ENCODE results near the gene RALGAPA2. TPM values are rescaled to one million over a fixed set of nuclear protein-coding genes. Genes with fewer than 3 reads are reported as not detected.

The RALGAPA2 gene
- polyA plus RNA-seq, 1 donor from 2014 or later, result 21.8 TPM

GRCh38 chr20:20414640-20415220, 297.7 kb downstream of the RALGAPA2 start:
- Histone ChIP-seq H3F3A (ENCODE audit: insufficient read depth, low read length, poor library complexity, severe bottlenecking) (peaks cover 6% of the 10 kb centered on the region), H3K9me3 (ENCODE audit: low read length) (no peaks in the 10 kb centered on the region), H3K9ac (ENCODE audit: low read length) (no peak overlapping the region), H3K27me3 (ENCODE audit: insufficient read depth, low read depth, low read length) (no peaks in the 10 kb centered on the region), H3K9me2 (ENCODE audit: insufficient read depth, low read length) (no peaks in the 10 kb centered on the region), H3K27ac (ENCODE audit: low read length) (no peak overlapping the region), H3K79me2 (replicated peaks; ENCODE audit: insufficient read depth, low read length) (no peaks in the 10 kb centered on the region), H3K36me3 (ENCODE audit: insufficient read depth, low read length) (no peaks in the 10 kb centered on the region), H2AFZ (ENCODE audit: low read depth, low read length) (no peak overlapping the region), H4K20me1 (ENCODE audit: insufficient read depth) (no peaks in the 10 kb centered on the region), H3K4me2 (ENCODE audit: low read length) (no peak overlapping the region), H3K4me3 (ENCODE audit: low read length) (no peak overlapping the region)
- TF ChIP-seq, protein P1, sequence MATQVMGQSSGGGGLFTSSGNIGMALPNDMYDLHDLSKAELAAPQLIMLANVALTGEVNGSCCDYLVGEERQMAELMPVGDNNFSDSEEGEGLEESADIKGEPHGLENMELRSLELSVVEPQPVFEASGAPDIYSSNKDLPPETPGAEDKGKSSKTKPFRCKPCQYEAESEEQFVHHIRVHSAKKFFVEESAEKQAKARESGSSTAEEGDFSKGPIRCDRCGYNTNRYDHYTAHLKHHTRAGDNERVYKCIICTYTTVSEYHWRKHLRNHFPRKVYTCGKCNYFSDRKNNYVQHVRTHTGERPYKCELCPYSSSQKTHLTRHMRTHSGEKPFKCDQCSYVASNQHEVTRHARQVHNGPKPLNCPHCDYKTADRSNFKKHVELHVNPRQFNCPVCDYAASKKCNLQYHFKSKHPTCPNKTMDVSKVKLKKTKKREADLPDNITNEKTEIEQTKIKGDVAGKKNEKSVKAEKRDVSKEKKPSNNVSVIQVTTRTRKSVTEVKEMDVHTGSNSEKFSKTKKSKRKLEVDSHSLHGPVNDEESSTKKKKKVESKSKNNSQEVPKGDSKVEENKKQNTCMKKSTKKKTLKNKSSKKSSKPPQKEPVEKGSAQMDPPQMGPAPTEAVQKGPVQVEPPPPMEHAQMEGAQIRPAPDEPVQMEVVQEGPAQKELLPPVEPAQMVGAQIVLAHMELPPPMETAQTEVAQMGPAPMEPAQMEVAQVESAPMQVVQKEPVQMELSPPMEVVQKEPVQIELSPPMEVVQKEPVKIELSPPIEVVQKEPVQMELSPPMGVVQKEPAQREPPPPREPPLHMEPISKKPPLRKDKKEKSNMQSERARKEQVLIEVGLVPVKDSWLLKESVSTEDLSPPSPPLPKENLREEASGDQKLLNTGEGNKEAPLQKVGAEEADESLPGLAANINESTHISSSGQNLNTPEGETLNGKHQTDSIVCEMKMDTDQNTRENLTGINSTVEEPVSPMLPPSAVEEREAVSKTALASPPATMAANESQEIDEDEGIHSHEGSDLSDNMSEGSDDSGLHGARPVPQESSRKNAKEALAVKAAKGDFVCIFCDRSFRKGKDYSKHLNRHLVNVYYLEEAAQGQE (IDR thresholded peaks at IDR 0.05; ENCODE audit: borderline replicate concordance), result no peak
- TF ChIP-seq CTCF (IDR thresholded peaks at IDR 0.05; ENCODE audit: poor library complexity, severe bottlenecking) (no peak), POLR2AphosphoS5 (IDR thresholded peaks at IDR 0.05) (no peak), TAF1 (IDR thresholded peaks at IDR 0.05; ENCODE audit: low read depth) (no peak), SMC3 (conservative IDR thresholded peaks at IDR 0.05; ENCODE audit: poor library complexity) (no peak), MXI1 (conservative IDR thresholded peaks at IDR 0.05; ENCODE audit: poor library complexity, severe bottlenecking) (no peak), EP300 (conservative IDR thresholded peaks at IDR 0.05; ENCODE audit: poor library complexity, severe bottlenecking) (no peak), RAD21 (conservative IDR thresholded peaks at IDR 0.05) (no peak), EZH2 (IDR thresholded peaks at IDR 0.05; ENCODE audit: borderline replicate concordance, insufficient read depth, low read length, poor library complexity, severe bottlenecking) (no peak)

- Histone ChIP-seq H3K79me2 (replicated peaks; ENCODE audit: insufficient read depth, low read length) (no peaks in the 10 kb centered on the region), H3F3A (ENCODE audit: insufficient read depth, low read length, poor library complexity, severe bottlenecking) (peaks cover 6% of the 10 kb centered on the region), H3K27ac (ENCODE audit: low read length) (peak overlapping the region; percentile 84), H3K4me3 (ENCODE audit: low read length) (no peak overlapping the region), H3K4me2 (ENCODE audit: low read length) (no peak overlapping the region), H3K9ac (ENCODE audit: low read length) (no peak overlapping the region), H3K36me3 (ENCODE audit: insufficient read depth, low read length) (no peaks in the 10 kb centered on the region), H4K20me1 (ENCODE audit: insufficient read depth) (no peaks in the 10 kb centered on the region), H3K9me3 (ENCODE audit: low read length) (no peaks in the 10 kb centered on the region), H2AFZ (ENCODE audit: low read depth, low read length) (no peak overlapping the region), H3K27me3 (ENCODE audit: insufficient read depth, low read depth, low read length) (no peaks in the 10 kb centered on the region), H3K9me2 (ENCODE audit: insufficient read depth, low read length) (no peaks in the 10 kb centered on the region)
- TF ChIP-seq POLR2AphosphoS5 (IDR thresholded peaks at IDR 0.05), result peak; percentile 11
- TF ChIP-seq, protein P1 (IDR thresholded peaks at IDR 0.05; ENCODE audit: borderline replicate concordance), result no peak
These were observed 298.6 kb downstream of the RALGAPA2 start for GRCh38 chr20:20413810-20414281.

All from neural cell (in vitro differentiated cells).